ENCODE results near the gene THOC7.

GRCh38 chr3:63807961-63808565 lies 55.5 kb downstream of the THOC7 start:
- no peak for TF ChIP-seq POLR2A (IDR thresholded peaks at IDR 0.05; ENCODE audit: low read depth, low read length)
- no peak for TF ChIP-seq CTCF (IDR thresholded peaks at IDR 0.05; ENCODE audit: extremely low read depth in 1 of 2, insufficient read depth in 1 of 2, low read depth in 1 of 2, low read length in 2 of 2)
- no peak for TF ChIP-seq MAX (IDR thresholded peaks at IDR 0.05; ENCODE audit: insufficient read depth, insufficient read length)
- no peak for TF ChIP-seq EZH2 (IDR thresholded peaks at IDR 0.05; ENCODE audit: borderline replicate concordance, low read depth, low read length, severe bottlenecking)
- TF ChIP-seq MYC (IDR thresholded peaks at IDR 0.05; ENCODE audit: low read depth, low read length) = no peak
- no peak for TF ChIP-seq POLR2AphosphoS5 (IDR thresholded peaks at IDR 0.05; ENCODE audit: insufficient read depth, low read depth, low read length)
- no peak for TF ChIP-seq GATA2 (IDR thresholded peaks at IDR 0.05; ENCODE audit: insufficient read depth, insufficient read length, low read depth, low read length)
- TF ChIP-seq FOS (IDR thresholded peaks at IDR 0.05; ENCODE audit: borderline replicate concordance, insufficient read depth, low read length) = no peak
- no peak for TF ChIP-seq JUN (IDR thresholded peaks at IDR 0.05; ENCODE audit: borderline replicate concordance, insufficient read depth, insufficient read length, low read depth)
